Neuronal stem cell (in vitro differentiated cells): ENCODE results near the gene STAM.

Source experiments
- DNase-seq: peaks from one replicate; pipeline ENCODE4 v3.0.0-alpha.2; 2013; ENCODE audit warnings: low spot score
- H2AFZ ChIP-seq: one replicate; pipeline ENCODE4 v1.6.1; 2013; ENCODE audit warnings: mild to moderate bottlenecking, low read length, inconsistent platforms
- H2AK5ac ChIP-seq: 2 replicates; pipeline ENCODE4 v1.6.1; 2013; ENCODE audit warnings: low read depth, mild to moderate bottlenecking, inconsistent platforms, low read length, moderate library complexity, mixed read lengths
- H2BK120ac ChIP-seq: 2 replicates; pipeline ENCODE4 v1.6.1; 2013; ENCODE audit warnings: low read depth, mild to moderate bottlenecking, inconsistent platforms, low read length, moderate library complexity, mixed read lengths
- H2BK12ac ChIP-seq: one replicate; pipeline ENCODE4 v1.6.1; 2013; ENCODE audit warnings: low read length, inconsistent platforms
- H2BK15ac ChIP-seq: 2 replicates; pipeline ENCODE4 v1.6.1; 2013; ENCODE audit warnings: mild to moderate bottlenecking, low read length, inconsistent platforms, mixed read lengths
- H2BK5ac ChIP-seq: one replicate; pipeline ENCODE4 v1.6.1; 2013; ENCODE audit warnings: inconsistent platforms, mild to moderate bottlenecking, low read length, moderate library complexity
- H3K14ac ChIP-seq: one replicate; pipeline ENCODE4 v1.6.1; 2013; ENCODE audit warnings: low read length, inconsistent platforms
- H3K18ac ChIP-seq: 2 replicates; pipeline ENCODE4 v1.6.1; 2013; ENCODE audit warnings: low read length, inconsistent platforms
- H3K23ac ChIP-seq: 2 replicates; pipeline ENCODE4 v1.6.1; 2013; ENCODE audit warnings: low read depth, mild to moderate bottlenecking, mixed read lengths, low read length, inconsistent platforms; ENCODE audit not compliant: poor library complexity
- H3K27ac ChIP-seq: replicated peaks from 3 replicates; pipeline ENCODE4 v1.5.1; 2013; ENCODE audit warnings: low read length, inconsistent platforms
- H3K27me3 ChIP-seq, 3 experiments: 2 replicates each; pipeline ENCODE4 v1.6.1; 2013; ENCODE audit warnings: low read length in 3 of 3, mild to moderate bottlenecking in 2 of 3, inconsistent platforms in 1 of 3, low read depth in 1 of 3, mixed read lengths in 1 of 3, moderate library complexity in 1 of 3; ENCODE audit not compliant: control insufficient read depth in 3 of 3, insufficient read depth in 3 of 3
- H3K36me3 ChIP-seq, 2 donors: replicated peaks in 1 of 2; 2 replicates each; pipeline ENCODE4 v1.6.1; 2013; ENCODE audit warnings: low read length in 2 of 2; ENCODE audit not compliant: control insufficient read depth in 2 of 2, insufficient read depth in 2 of 2
- H3K4ac ChIP-seq: 2 replicates; pipeline ENCODE4 v1.6.1; 2013; ENCODE audit warnings: inconsistent platforms, mild to moderate bottlenecking, low read length, moderate library complexity
- H3K4me1 ChIP-seq, 2 donors: 1 replicate in 1 of 2; 2 replicates in 1 of 2; pipeline ENCODE4 v1.6.1; 2013; ENCODE audit warnings: low read length in 2 of 2, low read depth in 1 of 2; ENCODE audit not compliant: control insufficient read depth in 2 of 2, insufficient read depth in 1 of 2
- H3K4me2 ChIP-seq: one replicate; pipeline ENCODE4 v1.6.1; 2013; ENCODE audit warnings: mild to moderate bottlenecking, low read length, inconsistent platforms; ENCODE audit not compliant: insufficient read depth, poor library complexity, severe bottlenecking
- H3K4me3 ChIP-seq, 2 donors: 2 replicates each; pipeline ENCODE4 v1.5.1; 2013; ENCODE audit warnings: low read length in 2 of 2, mild to moderate bottlenecking in 2 of 2, inconsistent platforms in 1 of 2, moderate library complexity in 1 of 2
- H3K79me1 ChIP-seq: one replicate; pipeline ENCODE4 v1.6.1; 2013; ENCODE audit warnings: low read depth, mild to moderate bottlenecking, inconsistent platforms, low read length, moderate library complexity
- H3K9ac ChIP-seq: one replicate; pipeline ENCODE4 v1.6.1; 2013; ENCODE audit warnings: mild to moderate bottlenecking, low read depth, low read length, inconsistent platforms; ENCODE audit not compliant: poor library complexity
- H3K9me3 ChIP-seq, 2 donors: replicated peaks in 1 of 2; 2 replicates each; pipeline versions ENCODE3 to v1.6.1; 2013; ENCODE audit warnings: low read length in 2 of 2, mild to moderate bottlenecking in 2 of 2, inconsistent platforms in 1 of 2, low read depth in 1 of 2, mixed read lengths in 1 of 2, moderate library complexity in 1 of 2; ENCODE audit not compliant: control insufficient read depth in 2 of 2, insufficient read depth in 1 of 2
- H4K8ac ChIP-seq: one replicate; pipeline ENCODE4 v1.6.1; 2013; ENCODE audit warnings: low read depth, mild to moderate bottlenecking, inconsistent platforms, low read length, moderate library complexity
- H4K91ac ChIP-seq: one replicate; pipeline ENCODE4 v1.6.1; 2013; ENCODE audit warnings: low read length, low read depth, mild to moderate bottlenecking, inconsistent platforms; ENCODE audit not compliant: poor library complexity
- WGBS, 2 donors: extraction: QIAGEN DNeasy Blood & Tissue Kit; methylation state at CpG; one replicate each; pipeline ENCODE4 v1.1.7; 2013; ENCODE audit warnings: missing lambda C conversion rate in 2 of 2, mixed read lengths in 1 of 2; ENCODE audit not compliant: insufficient read length in 2 of 2, insufficient replicate concordance in 1 of 2; ENCODE audit errors: extremely low coverage in 2 of 2; 5-methylcytosine and 5-hydroxymethylcytosine counted together

The STAM gene

DNA sequence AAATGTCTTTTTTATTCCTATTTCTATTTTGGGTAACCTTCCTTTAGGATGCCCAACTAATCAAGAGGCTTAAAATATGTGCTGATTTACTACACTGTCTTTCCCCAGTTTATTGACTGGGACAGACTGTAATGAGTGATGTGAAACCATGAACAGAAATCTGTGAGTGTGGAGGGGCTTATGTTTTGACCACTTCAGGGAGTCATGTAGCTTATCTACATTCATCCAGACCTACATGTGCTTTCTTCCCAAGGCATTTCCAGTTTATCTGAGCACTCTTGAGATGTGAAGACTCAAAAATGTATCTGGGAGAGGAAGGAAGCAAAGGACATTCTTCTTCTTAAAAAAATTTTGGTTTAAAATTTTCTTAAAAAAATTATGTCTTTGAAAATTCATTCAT lies 45.2 kb downstream of the STAM start:
- Histone ChIP-seq H3K4me1 (no peaks in the 10 kb centered on the region), H3K4me2 (no peak overlapping the region), H4K8ac (no peak overlapping the region), H3K4ac (no peak overlapping the region), H3K23ac (no peak overlapping the region), H3K4me3 (no peak overlapping the region), H3K27me3 (no peaks in the 10 kb centered on the region), H4K91ac (no peak overlapping the region), H3K9ac (no peak overlapping the region), H2AFZ (no peak overlapping the region), H3K79me1 (no peaks in the 10 kb centered on the region), H3K18ac (no peak overlapping the region), H2BK15ac (no peak overlapping the region), H3K27ac (no peak overlapping the region), H2BK12ac (no peak overlapping the region), H2AK5ac (no peak overlapping the region), H3K14ac (no peak overlapping the region), H3K9me3 (no peaks in the 10 kb centered on the region), H3K36me3 (peaks cover 0 to 52% of the 10 kb centered on the region in 2 donors), H2BK120ac (no peak overlapping the region), H2BK5ac (no peak overlapping the region)
- no peak for DNase-seq

DNA sequence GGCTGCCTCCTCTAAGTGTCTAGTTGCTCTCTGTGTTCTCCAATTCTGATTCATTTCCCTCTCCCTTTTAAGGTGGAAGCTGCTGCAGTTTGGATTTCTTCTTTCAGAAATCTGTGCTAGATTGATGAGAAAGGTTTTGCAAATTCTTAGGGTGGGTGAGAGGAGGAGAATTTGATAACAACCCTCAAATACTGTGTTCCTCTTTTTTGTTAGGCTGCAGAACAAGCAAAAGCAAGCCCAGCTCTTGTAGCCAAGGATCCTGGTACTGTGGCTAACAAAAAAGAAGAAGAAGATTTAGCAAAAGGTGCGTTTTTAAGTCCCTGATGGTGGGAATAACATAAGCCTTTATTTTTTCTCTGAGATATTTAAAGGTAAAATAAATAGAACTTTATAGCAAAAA lies 49.1 kb downstream of the STAM start:
- Histone ChIP-seq H4K91ac (no peak overlapping the region), H3K27ac (no peak overlapping the region), H3K4ac (no peak overlapping the region), H3K18ac (no peak overlapping the region), H3K9ac (no peak overlapping the region), H3K27me3 (no peaks in the 10 kb centered on the region), H2BK120ac (no peak overlapping the region), H3K4me3 (no peak overlapping the region), H2BK12ac (no peak overlapping the region), H3K4me1 (peaks cover 0 to 1% of the 10 kb centered on the region in 2 donors), H3K79me1 (no peaks in the 10 kb centered on the region), H2AK5ac (no peak overlapping the region), H2AFZ (no peak overlapping the region), H2BK15ac (no peak overlapping the region), H3K23ac (no peak overlapping the region), H3K36me3 (peaks cover 0 to 77% of the 10 kb centered on the region in 2 donors), H2BK5ac (no peak overlapping the region), H3K4me2 (no peak overlapping the region), H3K9me3 (no peaks in the 10 kb centered on the region), H4K8ac (no peak overlapping the region), H3K14ac (no peak overlapping the region)
- no peak for DNase-seq
- no CpG with 5 or more reads among the region's 1 CpG for WGBS, 2 donors

GRCh38 chr10:17698696-17699095 lies 54.7 kb downstream of the STAM start:
- Histone ChIP-seq H2AK5ac (no peak overlapping the region), H3K4me2 (no peak overlapping the region), H3K9ac (no peak overlapping the region), H3K79me1 (no peaks in the 10 kb centered on the region), H3K4ac (no peak overlapping the region), H3K14ac (no peak overlapping the region), H3K27me3 (no peaks in the 10 kb centered on the region), H4K8ac (no peak overlapping the region), H3K9me3 (peaks cover 0 to under 1% of the 10 kb centered on the region in 2 donors), H3K27ac (no peak overlapping the region), H2BK5ac (no peak overlapping the region), H3K36me3 (peaks cover under 1 to 84% of the 10 kb centered on the region in 2 donors), H2AFZ (no peak overlapping the region), H3K4me3 (no peak overlapping the region), H3K4me1 (peaks cover 0 to 1% of the 10 kb centered on the region in 2 donors), H3K18ac (no peak overlapping the region), H4K91ac (no peak overlapping the region), H3K23ac (no peak overlapping the region), H2BK15ac (no peak overlapping the region), H2BK120ac (no peak overlapping the region), H2BK12ac (no peak overlapping the region)
- no CpG with 5 or more reads among the region's 4 CpGs for WGBS, 2 donors
- DNase-seq = no peak

- Histone ChIP-seq H3K27ac (no peak overlapping the region), H3K4ac (no peak overlapping the region), H4K8ac (no peak overlapping the region), H3K79me1 (no peaks in the 10 kb centered on the region), H3K4me1 (no peaks in the 10 kb centered on the region), H3K36me3 (peaks cover 4 to 85% of the 10 kb centered on the region in 2 donors), H3K9me3 (peaks cover 0 to 2% of the 10 kb centered on the region in 2 donors), H2BK120ac (no peak overlapping the region), H4K91ac (no peak overlapping the region), H2BK5ac (no peak overlapping the region), H3K23ac (no peak overlapping the region), H2BK15ac (no peak overlapping the region), H3K27me3 (no peaks in the 10 kb centered on the region), H3K4me3 (no peak overlapping the region), H2BK12ac (no peak overlapping the region), H3K4me2 (no peak overlapping the region), H2AFZ (no peak overlapping the region), H3K9ac (no peak overlapping the region), H3K18ac (no peak overlapping the region), H3K14ac (no peak overlapping the region), H2AK5ac (no peak overlapping the region)
- DNase-seq = no peak
- WGBS, 2 donors = 100% methylated on average over 1 of the region's 3 CpGs; no CpG with 5 or more reads in 1 of the 2 donors
Observed at GRCh38 chr10:17701301-17701700, 57.4 kb downstream of the STAM start.
